ENCODE measurements around the gene TOR1AIP2.
"Not testable (repeated sequence)": the region's sequence is repeated elsewhere in the genome, so short reads cannot be mapped to it uniquely, and the experiment has no call there.

The TOR1AIP2 gene

DNA sequence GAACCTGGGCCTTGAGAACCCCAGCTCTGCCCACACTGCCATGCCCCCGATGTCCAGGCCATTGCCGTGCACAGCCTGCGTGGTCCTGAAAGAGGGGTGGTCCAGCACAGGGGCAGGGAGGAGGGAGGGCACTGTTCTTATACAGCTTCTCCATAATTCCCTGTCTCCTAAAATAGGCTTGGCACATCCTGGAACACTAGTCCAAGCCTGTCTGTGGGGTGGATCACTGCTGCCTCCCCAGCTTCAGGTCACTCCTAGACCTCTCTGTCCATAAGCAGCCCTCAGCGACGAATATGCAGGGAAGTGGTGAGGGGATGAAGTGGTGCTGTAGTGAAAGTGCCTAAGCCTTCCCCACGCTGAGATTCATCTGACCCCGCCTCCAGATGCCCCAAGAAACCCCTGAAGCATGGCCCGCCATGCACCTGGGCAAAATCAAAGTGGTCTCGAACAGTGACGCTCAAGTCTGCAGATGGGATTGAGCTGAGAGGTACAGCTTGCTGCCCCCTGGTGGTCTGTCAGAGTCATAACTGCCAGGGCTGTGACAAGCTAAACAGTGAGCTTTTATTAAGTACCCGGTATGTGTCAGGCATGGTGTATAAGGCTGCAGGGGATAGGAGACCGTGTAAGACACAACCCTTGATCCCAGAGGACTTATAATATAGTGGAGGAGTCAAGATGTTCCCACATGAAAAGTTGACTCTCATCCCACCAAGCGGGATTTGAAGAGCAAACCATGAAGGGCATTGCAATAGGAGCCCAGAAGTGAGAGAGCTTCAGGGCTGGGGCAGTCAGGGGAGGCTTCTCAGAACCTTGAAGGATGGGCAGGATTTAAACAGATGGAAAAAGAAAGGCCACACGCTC lies 67.9 kb downstream of the TOR1AIP2 start:
- H3K4me3 ChIP-seq (ENCODE audit: control insufficient read depth, low read depth, low read length) = no peak overlapping the region
- TF ChIP-seq, protein P1, sequence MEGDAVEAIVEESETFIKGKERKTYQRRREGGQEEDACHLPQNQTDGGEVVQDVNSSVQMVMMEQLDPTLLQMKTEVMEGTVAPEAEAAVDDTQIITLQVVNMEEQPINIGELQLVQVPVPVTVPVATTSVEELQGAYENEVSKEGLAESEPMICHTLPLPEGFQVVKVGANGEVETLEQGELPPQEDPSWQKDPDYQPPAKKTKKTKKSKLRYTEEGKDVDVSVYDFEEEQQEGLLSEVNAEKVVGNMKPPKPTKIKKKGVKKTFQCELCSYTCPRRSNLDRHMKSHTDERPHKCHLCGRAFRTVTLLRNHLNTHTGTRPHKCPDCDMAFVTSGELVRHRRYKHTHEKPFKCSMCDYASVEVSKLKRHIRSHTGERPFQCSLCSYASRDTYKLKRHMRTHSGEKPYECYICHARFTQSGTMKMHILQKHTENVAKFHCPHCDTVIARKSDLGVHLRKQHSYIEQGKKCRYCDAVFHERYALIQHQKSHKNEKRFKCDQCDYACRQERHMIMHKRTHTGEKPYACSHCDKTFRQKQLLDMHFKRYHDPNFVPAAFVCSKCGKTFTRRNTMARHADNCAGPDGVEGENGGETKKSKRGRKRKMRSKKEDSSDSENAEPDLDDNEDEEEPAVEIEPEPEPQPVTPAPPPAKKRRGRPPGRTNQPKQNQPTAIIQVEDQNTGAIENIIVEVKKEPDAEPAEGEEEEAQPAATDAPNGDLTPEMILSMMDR (conservative IDR thresholded peaks at IDR 0.05; ENCODE audit: control insufficient read depth, insufficient read depth, low read depth, low read length) = peak; percentile 92
- DNase-seq (ENCODE audit: low read depth) = peak; percentile 75

DNA sequence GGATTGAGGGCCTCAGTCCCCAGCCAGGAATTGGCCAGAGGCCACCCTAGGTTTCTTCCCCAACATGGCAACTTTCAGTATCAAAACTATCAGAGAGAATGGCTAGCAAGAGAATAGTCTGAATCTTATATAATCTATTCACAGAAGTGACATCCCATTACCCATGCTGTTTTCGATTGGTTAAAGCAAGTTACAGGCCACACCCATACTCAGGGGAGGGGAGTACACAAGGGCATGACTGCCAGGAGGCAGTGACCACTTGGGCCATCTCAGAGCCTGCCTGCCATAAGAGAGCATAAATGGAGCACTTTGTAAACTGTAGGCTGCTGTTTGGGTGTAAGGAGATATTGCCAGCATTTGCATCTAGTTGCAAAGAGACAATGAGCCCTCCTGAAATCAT lies 69.1 kb downstream of the TOR1AIP2 start:
- TF ChIP-seq, protein P1 (conservative IDR thresholded peaks at IDR 0.05; ENCODE audit: control insufficient read depth, insufficient read depth, low read depth, low read length) = no peak
- no peak overlapping the region for H3K4me3 ChIP-seq (ENCODE audit: control insufficient read depth, low read depth, low read length)
- DNase-seq (ENCODE audit: low read depth) = no peak

DNA sequence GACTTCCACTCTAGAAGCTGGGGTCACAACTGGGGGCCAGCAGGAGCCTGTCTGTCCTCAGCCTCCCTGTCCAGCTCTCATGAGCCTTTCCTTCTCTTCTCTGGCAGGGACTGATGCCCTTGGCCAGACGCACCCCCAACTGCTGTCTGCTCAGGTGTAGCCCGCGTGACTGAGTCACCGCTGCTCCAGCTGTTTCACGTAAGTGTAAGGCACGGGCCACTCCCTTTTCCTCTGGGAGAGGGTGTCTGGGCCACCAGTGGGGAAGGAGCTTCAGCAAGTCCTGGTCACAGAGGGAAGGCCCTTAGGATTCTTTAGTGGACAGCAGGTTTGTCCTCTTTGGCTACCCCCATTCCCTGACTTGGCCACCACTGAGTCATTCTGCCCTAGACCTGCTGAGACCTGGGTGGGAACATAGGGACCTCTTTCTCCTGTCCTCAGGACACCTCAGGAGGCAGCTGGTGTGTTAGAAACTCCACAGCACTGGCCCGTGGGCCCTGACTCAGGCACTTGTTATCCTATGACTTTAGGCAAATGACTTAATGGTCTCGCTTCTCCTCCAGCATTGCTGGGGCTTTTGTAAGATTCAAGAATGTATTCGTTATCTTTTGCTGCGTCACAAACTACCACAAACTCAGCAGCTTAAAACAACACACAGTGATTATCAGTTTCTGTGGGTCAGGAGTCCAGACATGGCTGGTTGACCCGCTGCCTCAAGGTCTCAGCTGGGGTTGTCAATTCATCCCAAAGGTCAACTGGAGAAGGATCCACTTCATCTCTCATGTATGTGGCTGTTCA lies 69.7 kb downstream of the TOR1AIP2 start:
- DNase-seq (ENCODE audit: low read depth) = peak; percentile 30
- no peak overlapping the region for H3K4me3 ChIP-seq (ENCODE audit: control insufficient read depth, low read depth, low read length)
- TF ChIP-seq, protein P1 (conservative IDR thresholded peaks at IDR 0.05; ENCODE audit: control insufficient read depth, insufficient read depth, low read depth, low read length) = no peak

DNA sequence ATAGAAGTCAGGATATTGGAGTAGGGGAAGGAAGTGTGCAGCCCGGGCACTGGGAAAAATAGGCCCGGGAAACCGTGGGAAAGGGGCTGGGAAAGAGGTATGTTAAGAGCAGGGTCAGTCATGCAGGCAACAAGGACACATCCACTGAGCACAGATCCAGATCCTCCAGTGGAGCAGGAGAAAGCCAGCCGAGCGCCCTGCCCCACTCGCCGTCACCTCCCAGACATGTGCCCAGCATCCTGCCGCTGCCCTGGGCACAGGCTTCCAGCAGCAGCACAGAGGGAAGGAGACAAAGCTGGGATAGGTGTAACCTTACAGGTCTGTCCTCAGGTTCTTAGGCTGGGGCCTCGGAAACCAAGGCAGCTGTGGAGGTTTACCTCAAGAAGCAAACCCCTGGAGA lies 70.3 kb downstream of the TOR1AIP2 start:
- H3K4me3 ChIP-seq (ENCODE audit: control insufficient read depth, low read depth, low read length) = no peak overlapping the region
- TF ChIP-seq, protein P1 (conservative IDR thresholded peaks at IDR 0.05; ENCODE audit: control insufficient read depth, insufficient read depth, low read depth, low read length) = no peak
- no peak for DNase-seq (ENCODE audit: low read depth)

DNA sequence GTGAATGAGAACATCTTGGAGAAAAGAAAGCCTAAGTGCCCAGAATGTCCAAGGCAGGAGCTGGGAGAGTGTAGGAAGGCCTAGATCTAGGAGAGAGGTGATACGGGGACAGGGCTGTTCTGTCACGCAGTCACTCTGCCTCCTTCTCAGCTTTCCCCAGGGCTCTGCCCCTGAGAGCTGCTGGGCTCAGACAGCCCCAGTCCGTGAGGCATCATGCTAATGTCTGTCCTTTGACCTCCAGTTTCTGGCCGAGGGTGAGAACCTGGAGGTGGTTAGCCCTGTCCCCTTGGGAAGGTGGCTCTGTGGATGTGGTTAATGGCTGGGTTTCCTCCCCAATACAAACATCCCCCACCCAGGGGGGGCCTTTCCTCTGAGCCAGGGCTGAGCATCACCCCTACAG lies 71.3 kb downstream of the TOR1AIP2 start:
- TF ChIP-seq, protein P1 (conservative IDR thresholded peaks at IDR 0.05; ENCODE audit: control insufficient read depth, insufficient read depth, low read depth, low read length) = no peak
- no peak overlapping the region for H3K4me3 ChIP-seq (ENCODE audit: control insufficient read depth, low read depth, low read length)
- no peak for DNase-seq (ENCODE audit: low read depth)

DNA sequence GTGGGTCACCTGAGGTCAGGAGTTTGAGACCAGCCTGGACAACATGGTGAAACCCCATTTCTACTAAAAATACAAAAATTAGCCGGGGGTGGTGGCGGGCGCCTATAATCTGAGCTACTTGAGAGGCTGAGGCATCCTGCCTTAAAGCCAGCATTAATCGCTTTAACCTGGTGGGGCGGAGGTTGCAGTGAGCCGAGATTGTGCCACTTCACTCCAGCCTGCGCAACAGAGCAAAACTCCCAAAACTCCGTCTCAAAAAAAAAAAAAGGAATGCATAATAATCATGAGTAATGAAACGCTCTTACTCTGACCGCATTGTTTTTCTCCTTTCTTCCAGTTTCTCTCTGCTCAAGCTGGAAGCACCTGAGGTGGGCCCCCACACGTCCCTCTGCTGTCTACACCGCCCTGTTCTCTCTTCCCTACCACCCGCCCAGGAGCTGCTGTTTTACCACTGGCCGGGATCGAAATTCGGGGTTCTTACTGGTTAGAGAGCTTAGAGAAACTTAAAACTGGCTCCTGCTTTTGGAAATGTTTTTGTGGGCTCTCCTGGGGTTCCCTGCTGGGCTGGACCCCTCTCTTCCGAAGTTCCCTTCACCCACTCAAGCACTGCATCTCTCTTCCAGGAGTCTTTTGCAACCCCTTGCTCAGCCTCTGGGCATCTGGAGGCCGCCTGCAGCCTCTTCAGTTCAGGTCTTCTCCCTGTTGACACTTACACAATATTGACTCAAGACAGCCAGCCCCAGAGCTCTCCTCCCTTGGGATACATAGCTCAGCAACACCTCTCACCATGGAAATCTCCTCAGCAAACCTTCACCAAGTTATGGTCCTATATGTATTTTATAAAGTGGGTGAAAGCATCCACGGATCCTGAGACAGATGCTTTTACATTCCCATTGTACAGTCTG lies 72.1 kb downstream of the TOR1AIP2 start:
- no peak overlapping the region for H3K4me3 ChIP-seq (ENCODE audit: control insufficient read depth, low read depth, low read length)
- TF ChIP-seq, protein P1 (conservative IDR thresholded peaks at IDR 0.05; ENCODE audit: control insufficient read depth, insufficient read depth, low read depth, low read length) = no peak
- peak; percentile 22 for DNase-seq (ENCODE audit: low read depth)

DNA sequence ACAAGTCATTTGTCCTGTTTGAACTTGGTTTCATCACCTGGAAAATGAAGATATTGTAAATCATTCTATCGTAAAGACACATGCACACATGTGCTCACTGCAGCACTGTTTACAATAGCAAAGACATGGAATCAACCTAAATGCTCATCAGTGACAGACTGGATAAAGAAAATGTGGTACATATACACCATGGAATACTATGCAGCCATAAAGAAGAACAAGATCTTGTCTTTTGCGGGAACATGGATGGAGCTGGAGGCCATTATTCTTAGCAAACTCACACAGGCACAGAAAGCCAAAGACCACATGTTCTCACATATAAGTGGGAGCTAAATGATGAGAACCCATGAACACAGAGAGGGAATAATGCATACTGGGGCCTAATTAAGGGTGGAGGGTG lies 73.2 kb downstream of the TOR1AIP2 start:
- DNase-seq (ENCODE audit: low read depth); H3K4me3 ChIP-seq (ENCODE audit: control insufficient read depth, low read depth, low read length): not testable (repeated sequence)

Data from fibroblast of mammary gland (primary cell).